RCC 7860 (cell line): ENCODE measurements around the gene ERLEC1.
"Not testable (repeated sequence)": the region's sequence is repeated elsewhere in the genome, so short reads cannot be mapped to it uniquely, and the experiment has no call there.

ENCODE experiments used
- DNase-seq: peaks from one replicate; pipeline ENCODE4 v3.0.0-alpha.2; 2015; ENCODE audit warnings: low spot score
- FAIRE-seq: peaks from 2 replicates; lab custom pipeline; 2012; peaks lifted over from hg19 to GRCh38; lab: Jason Lieb, UNC

ERLEC1 gene

GRCh38 chr2:53780056-53780455 is 6.8 kb upstream of the ERLEC1 start:
- FAIRE-seq (no peak), DNase-seq (no peak)

GRCh38 chr2:53782676-53783075 is 4.2 kb upstream of the ERLEC1 start:
- DNase-seq (no peak), FAIRE-seq (no peak)

GRCh38 chr2:53784436-53784835 is 2.4 kb upstream of the ERLEC1 start:
- FAIRE-seq (no peak), DNase-seq (peak; percentile 42)

- DNase-seq, result no peak
- no peak for FAIRE-seq
These were observed 1.5 kb upstream of the ERLEC1 start for GRCh38 chr2:53785366-53785765.

GRCh38 chr2:53786352-53786704 is 516 bp upstream of the ERLEC1 start:
- FAIRE-seq (no peak), DNase-seq (peak; percentile 22)

- DNase-seq, result peak; percentile 15
These were observed 908 bp downstream of the ERLEC1 start for GRCh38 chr2:53787614-53788289.

GRCh38 chr2:53793261-53793660 is 6.4 kb downstream of the ERLEC1 start:
- no peak for DNase-seq
- no peak for FAIRE-seq

More at GRCh38 chr2:53787614-53788289, 908 bp downstream of the ERLEC1 start:
- no peak for FAIRE-seq

- DNase-seq (no peak), FAIRE-seq (no peak)
These were observed 7.0 kb downstream of the ERLEC1 start for GRCh38 chr2:53793821-53794220.

- no peak for DNase-seq
- FAIRE-seq, result no peak
These were observed 14.7 kb downstream of the ERLEC1 start for GRCh38 chr2:53801547-53801946.

- FAIRE-seq (no peak), DNase-seq (no peak)
These were observed 15.8 kb downstream of the ERLEC1 start for GRCh38 chr2:53802617-53803151.

- FAIRE-seq (no peak), DNase-seq (no peak)
These were observed 24.8 kb downstream of the ERLEC1 start for GRCh38 chr2:53811601-53812000.

- FAIRE-seq (no peak), DNase-seq (no peak)
These were observed 26.3 kb downstream of the ERLEC1 start for GRCh38 chr2:53813151-53813550.

GRCh38 chr2:53818854-53819435 is 32.1 kb downstream of the ERLEC1 start:
- no peak for DNase-seq
- FAIRE-seq, result no peak

- FAIRE-seq (no peak), DNase-seq (no peak)
These were observed 32.8 kb downstream of the ERLEC1 start for GRCh38 chr2:53819634-53820033.

GRCh38 chr2:53820048-53820447 is 33.2 kb downstream of the ERLEC1 start:
- FAIRE-seq (no peak), DNase-seq (no peak)

- no peak for FAIRE-seq
These were observed 33.9 kb downstream of the ERLEC1 start for GRCh38 chr2:53820711-53821110.

GRCh38 chr2:53821810-53822209 is 35.0 kb downstream of the ERLEC1 start:
- DNase-seq, result no peak
- FAIRE-seq, result no peak

More at GRCh38 chr2:53820711-53821110, 33.9 kb downstream of the ERLEC1 start:
- DNase-seq, result no peak

- FAIRE-seq, DNase-seq: not testable (repeated sequence)
These were observed 36.8 kb downstream of the ERLEC1 start for GRCh38 chr2:53823639-53824038.

GRCh38 chr2:53826030-53826410 is 39.2 kb downstream of the ERLEC1 start:
- no peak for FAIRE-seq
- no peak for DNase-seq

GRCh38 chr2:53826587-53827397 is 39.9 kb downstream of the ERLEC1 start:
- DNase-seq, result no peak
- no peak for FAIRE-seq

- DNase-seq, result no peak
- no peak for FAIRE-seq
These were observed 40.7 kb downstream of the ERLEC1 start for GRCh38 chr2:53827398-53828175.
